GM06990 (cell line): ENCODE data around the gene FAM131B.
A peak's percentile ranks its signal among the peaks of the same experiment; 100 is the strongest.

ENCODE experiments used
- DNase-seq: peaks from one replicate; pipeline ENCODE4 v3.0.0-alpha.2; 2011; ENCODE audit not compliant: insufficient read length; ENCODE audit errors: extremely low read depth
- H3K27me3 ChIP-seq: replicated peaks from 2 replicates; pipeline ENCODE4 v1.6.0; 2011; ENCODE audit warnings: low read length; ENCODE audit not compliant: control insufficient read depth, insufficient read depth
- H3K36me3 ChIP-seq: 2 replicates; pipeline ENCODE4 v1.5.1; 2011; ENCODE audit warnings: low read length; ENCODE audit not compliant: control insufficient read depth, insufficient read depth
- H3K4me3 ChIP-seq: replicated peaks from 2 replicates; pipeline ENCODE4 v1.5.1; 2011; ENCODE audit warnings: low read depth, mild to moderate bottlenecking, control low read depth, low read length
- TF ChIP-seq, protein P1 (sequence below): IDR thresholded peaks from 2 replicates; pipeline ENCODE4 v1.5.1; 2011; ENCODE audit warnings: low read length, control low read depth, mild to moderate bottlenecking, inconsistent platforms; ENCODE audit not compliant: insufficient read depth, poor library complexity, severe bottlenecking

The FAM131B gene

GRCh38 chr7:143305423-143306070 lies 57.0 kb downstream of the FAM131B start:
- TF ChIP-seq, protein P1, sequence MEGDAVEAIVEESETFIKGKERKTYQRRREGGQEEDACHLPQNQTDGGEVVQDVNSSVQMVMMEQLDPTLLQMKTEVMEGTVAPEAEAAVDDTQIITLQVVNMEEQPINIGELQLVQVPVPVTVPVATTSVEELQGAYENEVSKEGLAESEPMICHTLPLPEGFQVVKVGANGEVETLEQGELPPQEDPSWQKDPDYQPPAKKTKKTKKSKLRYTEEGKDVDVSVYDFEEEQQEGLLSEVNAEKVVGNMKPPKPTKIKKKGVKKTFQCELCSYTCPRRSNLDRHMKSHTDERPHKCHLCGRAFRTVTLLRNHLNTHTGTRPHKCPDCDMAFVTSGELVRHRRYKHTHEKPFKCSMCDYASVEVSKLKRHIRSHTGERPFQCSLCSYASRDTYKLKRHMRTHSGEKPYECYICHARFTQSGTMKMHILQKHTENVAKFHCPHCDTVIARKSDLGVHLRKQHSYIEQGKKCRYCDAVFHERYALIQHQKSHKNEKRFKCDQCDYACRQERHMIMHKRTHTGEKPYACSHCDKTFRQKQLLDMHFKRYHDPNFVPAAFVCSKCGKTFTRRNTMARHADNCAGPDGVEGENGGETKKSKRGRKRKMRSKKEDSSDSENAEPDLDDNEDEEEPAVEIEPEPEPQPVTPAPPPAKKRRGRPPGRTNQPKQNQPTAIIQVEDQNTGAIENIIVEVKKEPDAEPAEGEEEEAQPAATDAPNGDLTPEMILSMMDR, result peak; percentile 45
- no peak overlapping the region for H3K4me3 ChIP-seq
- no peak for DNase-seq
- no peaks in the 10 kb centered on the region for H3K27me3 ChIP-seq
- H3K36me3 ChIP-seq, result peaks cover 31% of the 10 kb centered on the region

DNA sequence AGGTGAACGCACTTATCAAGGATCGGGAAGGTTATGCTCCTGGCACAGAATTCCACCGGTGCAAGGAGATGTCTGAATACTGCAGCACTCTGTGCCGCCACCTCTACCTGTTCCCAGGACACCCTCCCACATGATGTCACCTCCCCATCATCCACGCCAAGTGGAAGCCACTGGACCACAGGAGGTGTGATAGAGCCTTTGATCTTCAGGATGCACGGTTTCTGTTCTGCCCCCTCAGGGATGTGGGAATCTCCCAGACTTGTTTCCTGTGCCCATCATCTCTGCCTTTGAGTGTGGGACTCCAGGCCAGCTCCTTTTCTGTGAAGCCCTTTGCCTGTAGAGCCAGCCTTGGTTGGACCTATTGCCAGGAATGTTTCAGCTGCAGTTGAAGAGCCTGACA lies 57.6 kb downstream of the FAM131B start:
- Histone ChIP-seq H3K27me3 (no peaks in the 10 kb centered on the region), H3K36me3 (peaks cover 35% of the 10 kb centered on the region), H3K4me3 (no peak overlapping the region)
- TF ChIP-seq, protein P1, result no peak
- no peak for DNase-seq

GRCh38 chr7:143303733-143304132 lies 58.8 kb downstream of the FAM131B start:
- H3K4me3 ChIP-seq, result no peak overlapping the region
- no peak for DNase-seq
- TF ChIP-seq, protein P1, result no peak
- no peaks in the 10 kb centered on the region for H3K27me3 ChIP-seq
- H3K36me3 ChIP-seq, result peaks cover 35% of the 10 kb centered on the region
